Measurements from ENCODE around the gene MAPRE2.
A peak's percentile ranks its signal among the peaks of the same experiment; 100 is the strongest.

MAPRE2 gene

DNA sequence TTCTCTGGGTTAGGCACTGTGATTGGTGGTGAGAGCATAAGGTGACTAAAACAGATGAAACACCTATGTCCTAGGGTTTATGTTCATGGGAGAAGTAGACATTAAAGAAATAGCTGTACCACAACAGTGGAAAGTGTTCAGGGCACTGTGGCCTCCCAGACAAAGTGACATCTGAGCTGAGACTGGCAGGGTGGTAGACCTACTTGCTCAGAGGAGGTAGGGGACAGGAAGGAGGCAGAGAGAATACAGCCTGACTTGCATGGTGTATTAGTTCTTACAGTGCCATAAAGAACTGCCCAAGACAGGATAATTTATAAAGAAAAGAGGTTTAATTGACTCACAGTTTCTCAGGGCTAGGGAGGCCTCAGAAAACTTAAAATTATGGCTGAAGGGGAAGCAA is 82.6 kb downstream of the MAPRE2 start:
- Histone ChIP-seq H3K27me3 (ENCODE audit: control insufficient read depth, low read length) (no peaks in the 10 kb centered on the region), H3K4me3 (ENCODE audit: low read length) (no peak overlapping the region), H3K4me2 (ENCODE audit: low read length) (no peak overlapping the region), H3K79me2 (ENCODE audit: control insufficient read depth, low read length) (peaks cover 10% of the 10 kb centered on the region), H3K4me1 (ENCODE audit: control insufficient read depth, low read length) (peaks cover 20% of the 10 kb centered on the region), H3F3A (ENCODE audit: control insufficient read depth, insufficient read depth) (no peaks in the 10 kb centered on the region), H3K36me3 (ENCODE audit: control insufficient read depth, low read length) (peaks cover 31% of the 10 kb centered on the region), H3K9me3 (ENCODE audit: control insufficient read depth, insufficient read depth, low read length) (peaks cover 3% of the 10 kb centered on the region; the same call in 1 of the 2 replicates), H4K20me1 (ENCODE audit: control insufficient read depth, insufficient read depth, low read depth, low read length) (no peaks in the 10 kb centered on the region), H3K9me2 (replicated peaks; ENCODE audit: control insufficient read depth, low read length) (no peaks in the 10 kb centered on the region), H3K27ac (ENCODE audit: low read depth, low read length) (no peak overlapping the region)
- TF ChIP-seq EZH2phosphoT487 (IDR thresholded peaks at IDR 0.05; ENCODE audit: borderline replicate concordance, low read length): no peak
- TF ChIP-seq, protein P1, sequence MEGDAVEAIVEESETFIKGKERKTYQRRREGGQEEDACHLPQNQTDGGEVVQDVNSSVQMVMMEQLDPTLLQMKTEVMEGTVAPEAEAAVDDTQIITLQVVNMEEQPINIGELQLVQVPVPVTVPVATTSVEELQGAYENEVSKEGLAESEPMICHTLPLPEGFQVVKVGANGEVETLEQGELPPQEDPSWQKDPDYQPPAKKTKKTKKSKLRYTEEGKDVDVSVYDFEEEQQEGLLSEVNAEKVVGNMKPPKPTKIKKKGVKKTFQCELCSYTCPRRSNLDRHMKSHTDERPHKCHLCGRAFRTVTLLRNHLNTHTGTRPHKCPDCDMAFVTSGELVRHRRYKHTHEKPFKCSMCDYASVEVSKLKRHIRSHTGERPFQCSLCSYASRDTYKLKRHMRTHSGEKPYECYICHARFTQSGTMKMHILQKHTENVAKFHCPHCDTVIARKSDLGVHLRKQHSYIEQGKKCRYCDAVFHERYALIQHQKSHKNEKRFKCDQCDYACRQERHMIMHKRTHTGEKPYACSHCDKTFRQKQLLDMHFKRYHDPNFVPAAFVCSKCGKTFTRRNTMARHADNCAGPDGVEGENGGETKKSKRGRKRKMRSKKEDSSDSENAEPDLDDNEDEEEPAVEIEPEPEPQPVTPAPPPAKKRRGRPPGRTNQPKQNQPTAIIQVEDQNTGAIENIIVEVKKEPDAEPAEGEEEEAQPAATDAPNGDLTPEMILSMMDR (IDR thresholded peaks at IDR 0.05; ENCODE audit: low read depth, low read length, poor library complexity, severe bottlenecking): no peak

DNA sequence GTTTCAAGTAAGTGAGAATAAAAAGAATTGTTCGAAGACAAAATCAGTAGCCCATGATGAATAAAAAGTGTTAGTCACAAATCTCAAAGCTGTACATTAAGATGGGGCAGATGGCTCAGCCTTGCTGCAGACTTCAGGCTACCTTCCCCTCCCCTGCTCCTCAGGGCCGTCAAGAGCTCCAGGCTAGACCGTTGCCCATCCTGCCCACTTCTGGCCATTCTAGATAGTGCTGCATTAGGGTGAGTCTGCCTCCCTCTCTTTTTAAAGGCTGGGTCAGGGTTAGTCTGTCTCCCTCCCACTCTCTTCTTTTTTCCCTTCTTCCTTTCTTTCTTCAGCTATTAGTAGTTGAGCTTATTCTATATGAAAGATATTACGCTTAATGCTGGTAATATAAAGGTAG is 86.0 kb downstream of the MAPRE2 start:
- no peak for TF ChIP-seq EZH2phosphoT487 (IDR thresholded peaks at IDR 0.05; ENCODE audit: borderline replicate concordance, low read length)
- Histone ChIP-seq H3K4me1 (ENCODE audit: control insufficient read depth, low read length) (peaks cover 18% of the 10 kb centered on the region), H3K27ac (ENCODE audit: low read depth, low read length) (no peak overlapping the region), H3K79me2 (ENCODE audit: control insufficient read depth, low read length) (peaks cover 10% of the 10 kb centered on the region), H3K36me3 (ENCODE audit: control insufficient read depth, low read length) (peaks cover 63% of the 10 kb centered on the region), H3K9me2 (replicated peaks; ENCODE audit: control insufficient read depth, low read length) (no peaks in the 10 kb centered on the region), H3K4me3 (ENCODE audit: low read length) (no peak overlapping the region), H3K27me3 (ENCODE audit: control insufficient read depth, low read length) (no peaks in the 10 kb centered on the region), H3K4me2 (ENCODE audit: low read length) (no peak overlapping the region), H4K20me1 (ENCODE audit: control insufficient read depth, insufficient read depth, low read depth, low read length) (no peaks in the 10 kb centered on the region), H3F3A (ENCODE audit: control insufficient read depth, insufficient read depth) (no peaks in the 10 kb centered on the region), H3K9me3 (ENCODE audit: control insufficient read depth, insufficient read depth, low read length) (peaks cover 3% of the 10 kb centered on the region; the same call in 1 of the 2 replicates)

DNA sequence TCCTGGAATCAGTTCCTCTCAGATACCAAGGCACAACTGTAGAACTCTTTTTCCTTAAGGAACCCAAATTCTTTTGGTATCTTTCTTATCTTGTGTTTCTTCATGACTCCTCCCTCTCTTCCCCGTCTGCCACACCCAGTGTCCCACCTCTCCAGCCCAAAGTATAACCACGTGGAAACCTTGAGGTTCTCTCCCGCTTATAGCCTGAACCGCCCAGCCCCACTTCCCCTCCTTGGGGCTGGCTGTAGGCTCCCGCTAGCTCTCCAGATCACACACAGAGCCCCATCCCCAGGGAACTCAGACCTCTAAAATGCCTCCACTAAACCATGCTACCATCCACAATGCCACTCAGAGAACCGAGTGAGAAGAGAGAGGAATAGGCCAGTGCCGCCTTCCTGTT is 87.5 kb downstream of the MAPRE2 start:
- Histone ChIP-seq H3K27ac (ENCODE audit: low read depth, low read length) (no peak overlapping the region), H3F3A (ENCODE audit: control insufficient read depth, insufficient read depth) (no peaks in the 10 kb centered on the region), H3K9me2 (replicated peaks; ENCODE audit: control insufficient read depth, low read length) (no peaks in the 10 kb centered on the region), H4K20me1 (ENCODE audit: control insufficient read depth, insufficient read depth, low read depth, low read length) (no peaks in the 10 kb centered on the region), H3K36me3 (ENCODE audit: control insufficient read depth, low read length) (peaks cover 69% of the 10 kb centered on the region), H3K4me1 (ENCODE audit: control insufficient read depth, low read length) (peaks cover 12% of the 10 kb centered on the region), H3K79me2 (ENCODE audit: control insufficient read depth, low read length) (peaks cover 2% of the 10 kb centered on the region; the same call in 1 of the 2 replicates), H3K4me2 (ENCODE audit: low read length) (no peak overlapping the region), H3K27me3 (ENCODE audit: control insufficient read depth, low read length) (no peaks in the 10 kb centered on the region), H3K4me3 (ENCODE audit: low read length) (no peak overlapping the region), H3K9me3 (ENCODE audit: control insufficient read depth, insufficient read depth, low read length) (no peaks in the 10 kb centered on the region)
- TF ChIP-seq, protein P1 (IDR thresholded peaks at IDR 0.05; ENCODE audit: low read depth, low read length, poor library complexity, severe bottlenecking): no peak
- no peak for TF ChIP-seq EZH2phosphoT487 (IDR thresholded peaks at IDR 0.05; ENCODE audit: borderline replicate concordance, low read length)

DNA sequence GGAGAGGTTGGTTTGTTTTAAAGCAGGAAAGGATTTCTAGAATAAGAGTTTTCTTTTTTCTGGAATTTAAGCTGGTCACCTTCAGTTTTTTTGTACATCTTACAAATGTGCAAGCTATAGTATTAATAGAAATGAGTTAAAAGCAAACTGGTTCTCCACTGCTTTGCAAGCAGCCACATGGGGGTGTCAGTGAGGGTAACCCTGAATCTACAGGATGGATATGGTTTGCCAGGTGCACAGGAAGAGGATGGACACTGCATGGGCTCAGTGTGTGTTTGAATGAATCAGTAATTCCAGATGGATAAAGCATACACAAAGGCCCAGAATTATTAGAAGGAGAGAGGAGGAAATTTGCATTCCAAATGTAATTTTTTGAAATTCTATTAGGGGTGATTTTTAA is 89.0 kb downstream of the MAPRE2 start:
- H3K4me1 ChIP-seq (ENCODE audit: control insufficient read depth, low read length): peaks cover 12% of the 10 kb centered on the region
- no peaks in the 10 kb centered on the region for H3K27me3 ChIP-seq (ENCODE audit: control insufficient read depth, low read length)
- no peak overlapping the region for H3K4me3 ChIP-seq (ENCODE audit: low read length)
- no peak overlapping the region for H3K27ac ChIP-seq (ENCODE audit: low read depth, low read length)
- H3K36me3 ChIP-seq (ENCODE audit: control insufficient read depth, low read length): peaks cover 84% of the 10 kb centered on the region
- H3K9me3 ChIP-seq (ENCODE audit: control insufficient read depth, insufficient read depth, low read length): no peaks in the 10 kb centered on the region
- H3K4me2 ChIP-seq (ENCODE audit: low read length): no peak overlapping the region
- H3F3A ChIP-seq (ENCODE audit: control insufficient read depth, insufficient read depth): no peaks in the 10 kb centered on the region
- TF ChIP-seq, protein P1 (IDR thresholded peaks at IDR 0.05; ENCODE audit: low read depth, low read length, poor library complexity, severe bottlenecking): peak; percentile 26
- no peak for TF ChIP-seq EZH2phosphoT487 (IDR thresholded peaks at IDR 0.05; ENCODE audit: borderline replicate concordance, low read length)
- no peaks in the 10 kb centered on the region for H3K9me2 ChIP-seq (replicated peaks; ENCODE audit: control insufficient read depth, low read length)
- H4K20me1 ChIP-seq (ENCODE audit: control insufficient read depth, insufficient read depth, low read depth, low read length): no peaks in the 10 kb centered on the region
- H3K79me2 ChIP-seq (ENCODE audit: control insufficient read depth, low read length): no peaks in the 10 kb centered on the region
